ENCODE data around the gene MPZL2. TPM values are rescaled to one million over a fixed set of nuclear protein-coding genes. Genes with fewer than 3 reads are reported as not detected.

Gene MPZL2
- total RNA-seq = not detected in 2 replicates

- peaks cover 59% of the 10 kb centered on the region for H3K27me3 ChIP-seq (ENCODE audit: insufficient read depth, low read length)
- H3K79me2 ChIP-seq (ENCODE audit: insufficient read depth, low read length) = no peaks in the 10 kb centered on the region
- H3K36me3 ChIP-seq (ENCODE audit: insufficient read depth, low read length) = no peaks in the 10 kb centered on the region
- no peak for TF ChIP-seq CTCF (IDR thresholded peaks at IDR 0.05; ENCODE audit: extremely low read depth, low read depth, low read length)
- no peak for DNase-seq (ENCODE audit: insufficient read length, low spot score, missing footprints)
- H3K4me1 ChIP-seq (ENCODE audit: insufficient read depth, low read length) = no peaks in the 10 kb centered on the region
- H3K4me3 ChIP-seq (ENCODE audit: insufficient read depth, low read length) = peak within 1 kb of the TSS; percentile 3
- no peak within 1 kb of the TSS for H3K27ac ChIP-seq (ENCODE audit: low read depth, low read length)
- no peaks in the 10 kb centered on the region for H3K9me3 ChIP-seq (ENCODE audit: low read depth, low read length)
- peak within 1 kb of the TSS; percentile 44 for H2AFZ ChIP-seq (ENCODE audit: low read length)
- H4K20me1 ChIP-seq (ENCODE audit: insufficient read depth, low read length) = no peaks in the 10 kb centered on the region
- H3K4me2 ChIP-seq (ENCODE audit: insufficient read depth, low read length) = peak within 1 kb of the TSS; percentile 20
Measured at GRCh38 chr11:118263695-118264568, at the start of gene MPZL2. Gene MPZL2, minus strand, starts transcription at chr11:118264297. Its CDS starts 144 bp downstream, at chr11:118264153.

GRCh38 chr11:118313242-118313641 is 49.1 kb upstream of the MPZL2 start:
- H4K20me1 ChIP-seq (ENCODE audit: insufficient read depth, low read length) = no peaks in the 10 kb centered on the region
- H3K4me2 ChIP-seq (ENCODE audit: insufficient read depth, low read length) = no peak overlapping the region
- no peak overlapping the region for H3K27ac ChIP-seq (ENCODE audit: low read depth, low read length)
- no peak for DNase-seq (ENCODE audit: insufficient read length, low spot score, missing footprints)
- H3K36me3 ChIP-seq (ENCODE audit: insufficient read depth, low read length) = no peaks in the 10 kb centered on the region
- peaks cover 3% of the 10 kb centered on the region for H3K27me3 ChIP-seq (ENCODE audit: insufficient read depth, low read length)
- H3K79me2 ChIP-seq (ENCODE audit: insufficient read depth, low read length) = no peaks in the 10 kb centered on the region
- TF ChIP-seq CTCF (IDR thresholded peaks at IDR 0.05; ENCODE audit: extremely low read depth, low read depth, low read length) = no peak
- no peaks in the 10 kb centered on the region for H3K9me3 ChIP-seq (ENCODE audit: low read depth, low read length)
- H3K4me3 ChIP-seq (ENCODE audit: insufficient read depth, low read length) = no peak overlapping the region
- H2AFZ ChIP-seq (ENCODE audit: low read length) = no peak overlapping the region
- peaks cover 3% of the 10 kb centered on the region for H3K4me1 ChIP-seq (ENCODE audit: insufficient read depth, low read length)

GRCh38 chr11:118312328-118312727 is 48.2 kb upstream of the MPZL2 start:
- Histone ChIP-seq H3K4me3 (ENCODE audit: insufficient read depth, low read length) (no peak overlapping the region), H3K4me1 (ENCODE audit: insufficient read depth, low read length) (peaks cover 3% of the 10 kb centered on the region), H3K4me2 (ENCODE audit: insufficient read depth, low read length) (no peak overlapping the region), H3K27me3 (ENCODE audit: insufficient read depth, low read length) (peaks cover 3% of the 10 kb centered on the region), H3K9me3 (ENCODE audit: low read depth, low read length) (no peaks in the 10 kb centered on the region), H3K79me2 (ENCODE audit: insufficient read depth, low read length) (no peaks in the 10 kb centered on the region), H3K27ac (ENCODE audit: low read depth, low read length) (no peak overlapping the region), H3K36me3 (ENCODE audit: insufficient read depth, low read length) (no peaks in the 10 kb centered on the region), H4K20me1 (ENCODE audit: insufficient read depth, low read length) (no peaks in the 10 kb centered on the region), H2AFZ (ENCODE audit: low read length) (no peak overlapping the region)
- DNase-seq (ENCODE audit: insufficient read length, low spot score, missing footprints) = no peak
- TF ChIP-seq CTCF (IDR thresholded peaks at IDR 0.05; ENCODE audit: extremely low read depth, low read depth, low read length) = no peak

- Histone ChIP-seq H3K4me2 (ENCODE audit: insufficient read depth, low read length) (no peak overlapping the region), H2AFZ (ENCODE audit: low read length) (no peak overlapping the region), H3K27ac (ENCODE audit: low read depth, low read length) (no peak overlapping the region), H3K36me3 (ENCODE audit: insufficient read depth, low read length) (no peaks in the 10 kb centered on the region), H3K4me3 (ENCODE audit: insufficient read depth, low read length) (no peak overlapping the region), H3K9me3 (ENCODE audit: low read depth, low read length) (no peaks in the 10 kb centered on the region), H3K4me1 (ENCODE audit: insufficient read depth, low read length) (no peaks in the 10 kb centered on the region), H3K27me3 (ENCODE audit: insufficient read depth, low read length) (peaks cover 3% of the 10 kb centered on the region), H3K79me2 (ENCODE audit: insufficient read depth, low read length) (no peaks in the 10 kb centered on the region), H4K20me1 (ENCODE audit: insufficient read depth, low read length) (no peaks in the 10 kb centered on the region)
- no peak for TF ChIP-seq CTCF (IDR thresholded peaks at IDR 0.05; ENCODE audit: extremely low read depth, low read depth, low read length)
- DNase-seq (ENCODE audit: insufficient read length, low spot score, missing footprints) = no peak
Measured at GRCh38 chr11:118311518-118311917, 47.4 kb upstream of the MPZL2 start.

All from osteoblast (primary cell).